Measurements from ENCODE around the gene GRIFIN. TPM values are rescaled to one million over a fixed set of nuclear protein-coding genes. Genes with fewer than 3 reads are reported as not detected.

GRIFIN gene
- total and polyA plus RNA-seq, 7 donors: not detected

DNA sequence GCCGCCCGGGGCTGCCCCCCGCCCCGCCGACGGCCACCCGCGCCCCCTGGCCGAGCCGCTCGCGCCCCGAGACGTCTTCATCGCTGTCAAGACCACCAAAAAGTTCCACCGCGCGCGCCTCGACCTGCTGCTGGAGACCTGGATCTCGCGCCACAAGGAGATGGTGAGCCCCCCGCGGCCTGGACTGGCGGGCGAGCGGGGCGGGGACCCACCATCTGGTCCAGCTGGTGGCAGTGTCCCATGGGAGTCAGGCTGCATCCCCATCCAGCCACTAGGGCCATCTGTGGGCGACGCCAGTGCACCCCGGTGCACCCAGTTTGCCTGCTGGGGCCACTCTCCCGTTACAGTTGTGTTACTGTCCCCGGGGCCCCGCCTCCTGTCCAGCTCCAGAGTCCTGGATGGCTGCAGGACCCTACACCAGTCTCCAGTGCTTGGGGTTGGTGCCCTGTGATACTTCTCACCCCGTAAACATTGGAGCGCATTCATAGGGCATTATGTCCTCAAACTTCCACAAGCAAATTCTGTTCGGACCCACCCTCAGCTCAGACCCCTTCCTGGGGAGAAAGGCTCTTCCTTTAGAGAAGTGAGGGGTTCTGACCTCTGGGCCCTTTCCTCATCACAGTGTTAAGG is 44.0 kb upstream of the GRIFIN start:
- peaks cover 0 to 23% (median 22%) of the 10 kb centered on the region in 3 donors for H3K27me3 ChIP-seq (ENCODE audit: insufficient read depth in 3 of 3, low read length in 2 of 3)
- TF ChIP-seq, protein P1, sequence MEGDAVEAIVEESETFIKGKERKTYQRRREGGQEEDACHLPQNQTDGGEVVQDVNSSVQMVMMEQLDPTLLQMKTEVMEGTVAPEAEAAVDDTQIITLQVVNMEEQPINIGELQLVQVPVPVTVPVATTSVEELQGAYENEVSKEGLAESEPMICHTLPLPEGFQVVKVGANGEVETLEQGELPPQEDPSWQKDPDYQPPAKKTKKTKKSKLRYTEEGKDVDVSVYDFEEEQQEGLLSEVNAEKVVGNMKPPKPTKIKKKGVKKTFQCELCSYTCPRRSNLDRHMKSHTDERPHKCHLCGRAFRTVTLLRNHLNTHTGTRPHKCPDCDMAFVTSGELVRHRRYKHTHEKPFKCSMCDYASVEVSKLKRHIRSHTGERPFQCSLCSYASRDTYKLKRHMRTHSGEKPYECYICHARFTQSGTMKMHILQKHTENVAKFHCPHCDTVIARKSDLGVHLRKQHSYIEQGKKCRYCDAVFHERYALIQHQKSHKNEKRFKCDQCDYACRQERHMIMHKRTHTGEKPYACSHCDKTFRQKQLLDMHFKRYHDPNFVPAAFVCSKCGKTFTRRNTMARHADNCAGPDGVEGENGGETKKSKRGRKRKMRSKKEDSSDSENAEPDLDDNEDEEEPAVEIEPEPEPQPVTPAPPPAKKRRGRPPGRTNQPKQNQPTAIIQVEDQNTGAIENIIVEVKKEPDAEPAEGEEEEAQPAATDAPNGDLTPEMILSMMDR (IDR thresholded peaks at IDR 0.05): no peak
- no peaks in the 10 kb centered on the region for H3K36me3 ChIP-seq (ENCODE audit: insufficient read depth in 1 of 2, low read depth in 1 of 2)
- peaks cover 11% of the 10 kb centered on the region for H3K4me1 ChIP-seq
- intact Hi-C loops (cut with DNase I): no loop called here
- no peak for ATAC-seq
- H3K9me3 ChIP-seq: no peaks in the 10 kb centered on the region
- no peak overlapping the region for H3K27ac ChIP-seq
- 3 to 6% (median 3%) methylated on average over 26 to 37 of the region's 37 CpGs for WGBS, 3 donors
- peak in 1 of 2 donors; percentile 39 for DNase-seq
- peak overlapping the region; percentile 60 for H3K4me3 ChIP-seq

DNA sequence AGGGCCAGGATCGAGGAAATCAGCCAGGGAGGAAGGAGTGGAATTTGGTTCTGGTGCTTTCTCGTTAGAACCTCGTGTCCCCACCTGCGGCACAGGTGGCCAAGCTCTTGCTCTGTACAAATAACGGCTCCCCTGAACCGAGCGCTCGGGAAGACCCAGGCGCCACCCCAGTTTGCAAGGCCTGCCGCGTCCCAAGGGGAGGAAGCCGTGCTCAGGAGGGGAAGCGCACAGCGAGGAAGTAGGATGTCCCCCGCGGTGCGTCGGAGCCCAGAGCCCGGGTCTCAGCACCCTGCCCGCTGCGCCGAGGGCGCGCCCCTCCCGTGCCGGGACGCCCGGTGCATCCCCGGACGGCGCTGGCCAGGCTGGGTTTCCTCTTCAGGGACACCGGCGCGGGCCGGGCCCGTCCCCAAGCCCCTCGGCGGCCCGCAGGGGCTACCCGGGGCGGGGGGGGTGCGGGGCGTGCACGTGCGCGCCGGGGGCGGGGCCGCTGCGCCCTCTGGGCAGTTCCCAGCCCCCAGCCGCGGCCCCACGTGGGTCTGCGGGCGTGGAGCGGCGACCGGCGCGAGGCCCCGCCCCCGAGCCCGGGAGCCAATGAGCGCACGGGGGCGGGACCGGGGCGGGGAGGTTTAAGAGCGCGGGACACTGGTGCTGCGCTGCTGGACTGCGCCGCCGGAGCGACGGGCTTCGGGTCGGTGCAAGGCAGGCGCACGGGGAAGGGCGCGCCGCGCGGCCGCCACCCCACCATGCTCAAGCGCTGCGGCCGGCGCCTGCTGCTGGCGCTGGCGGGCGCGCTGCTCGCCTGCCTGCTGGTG is 43.1 kb upstream of the GRIFIN start, which contains the start of gene LFNG:
Gene LFNG (plus strand): TSS at position 656 of the 812 bp plus-strand sequence. CDS start 88 bp downstream, at position 744.
- H3K4me3 ChIP-seq: peak within 1 kb of the TSS; percentile 70
- 1% methylated on average over 50 to 95 of the region's 95 CpGs for WGBS, 3 donors
- ATAC-seq (peak; percentile 91 to 98 (median 94)), DNase-seq (peak; percentile 88 to 92)
- intact Hi-C loops (cut with DNase I): no loop called here
- H3K27ac ChIP-seq: no peak within 1 kb of the TSS
- peaks cover 10% of the 10 kb centered on the region for H3K4me1 ChIP-seq
- peaks cover 0 to 23% (median 19%) of the 10 kb centered on the region in 3 donors for H3K27me3 ChIP-seq (ENCODE audit: insufficient read depth in 3 of 3, low read length in 2 of 3)
- no peaks in the 10 kb centered on the region for H3K36me3 ChIP-seq (ENCODE audit: insufficient read depth in 1 of 2, low read depth in 1 of 2)
- H3K9me3 ChIP-seq: no peaks in the 10 kb centered on the region
- TF ChIP-seq, protein P1 (IDR thresholded peaks at IDR 0.05): no peak

DNA sequence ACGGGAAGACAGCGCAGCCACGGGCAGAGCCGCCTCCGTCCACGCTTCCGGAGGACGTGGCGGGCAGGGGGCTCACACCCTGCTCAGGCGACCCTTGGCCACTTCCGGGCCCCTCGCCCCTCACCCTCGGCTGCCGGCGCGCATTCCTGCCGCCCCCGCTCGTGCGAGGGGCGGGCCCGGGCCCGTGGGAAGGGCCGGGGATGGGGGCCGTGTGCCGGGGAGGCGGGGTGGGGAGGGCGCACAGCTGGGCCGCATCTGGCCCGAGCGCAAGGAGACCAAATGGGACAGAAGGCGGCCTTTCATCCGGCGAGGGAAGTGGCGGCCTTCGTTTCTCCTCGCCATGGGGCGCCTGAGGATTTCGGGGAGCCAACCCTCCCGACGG is 42.5 kb upstream of the GRIFIN start:
- peak overlapping the region; percentile 70 for H3K4me3 ChIP-seq
- H3K9me3 ChIP-seq: no peaks in the 10 kb centered on the region
- ATAC-seq (no peak), DNase-seq (no peak)
- intact Hi-C loops (cut with DNase I): no loop called here
- peaks cover 7% of the 10 kb centered on the region for H3K4me1 ChIP-seq
- TF ChIP-seq, protein P1 (IDR thresholded peaks at IDR 0.05): no peak
- no peak overlapping the region for H3K27ac ChIP-seq
- H3K36me3 ChIP-seq (ENCODE audit: insufficient read depth in 1 of 2, low read depth in 1 of 2): no peaks in the 10 kb centered on the region
- peaks cover 0 to 23% (median 19%) of the 10 kb centered on the region in 3 donors for H3K27me3 ChIP-seq (ENCODE audit: insufficient read depth in 3 of 3, low read length in 2 of 3)
- 19 to 20% (median 19%) methylated on average over 35 to 41 of the region's 41 CpGs for WGBS, 3 donors

DNA sequence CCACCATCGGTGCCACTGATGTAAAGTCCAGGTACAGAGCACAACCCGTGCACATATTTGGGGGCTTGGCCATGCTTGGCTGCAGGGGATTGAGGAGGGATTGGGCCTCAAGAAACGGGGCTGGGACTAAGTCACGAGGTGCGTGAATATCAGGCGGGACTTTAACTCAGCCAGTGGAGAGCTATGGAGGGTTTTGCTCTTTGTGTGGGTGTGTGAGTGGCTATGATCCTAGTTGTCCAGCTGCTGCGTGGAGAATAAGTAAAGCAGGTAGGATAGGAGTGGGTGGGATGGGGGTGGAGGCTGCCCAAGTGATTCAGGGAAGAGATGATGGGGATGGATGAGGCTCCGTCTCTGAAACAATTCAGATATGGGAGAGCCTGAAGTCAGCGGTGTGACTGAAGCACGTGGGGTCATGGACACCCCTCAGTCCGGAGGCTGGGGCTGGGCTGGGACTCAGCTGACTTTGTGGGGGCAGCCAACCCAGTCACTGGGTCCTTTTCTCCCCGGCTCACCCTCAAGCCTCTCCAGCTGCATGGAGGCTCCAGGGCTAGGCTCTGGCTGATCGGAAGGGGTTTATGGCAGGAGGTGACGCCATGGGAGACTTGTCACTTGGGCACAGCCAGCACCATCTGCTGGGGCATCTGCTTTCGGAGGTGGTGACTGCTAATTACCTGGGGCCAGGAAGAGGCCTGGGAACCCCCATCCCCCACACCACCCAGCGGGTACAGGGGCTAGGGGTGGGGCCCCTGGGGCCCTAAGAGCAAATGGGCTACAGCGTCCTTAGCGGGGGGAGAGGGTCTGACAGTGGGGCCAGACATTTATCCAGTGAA is 41.7 kb upstream of the GRIFIN start:
- Histone ChIP-seq H3K27me3 (ENCODE audit: insufficient read depth in 3 of 3, low read length in 2 of 3) (peaks cover 0 to 20% (median 18%) of the 10 kb centered on the region in 3 donors), H3K4me1 (peaks cover 3% of the 10 kb centered on the region)
- intact Hi-C loops (cut with DNase I): no loop called here

More for the DNA sequence above, 41.7 kb upstream of the GRIFIN start:
- no peak for DNase-seq
- H3K9me3 ChIP-seq: no peaks in the 10 kb centered on the region
- no peak for ATAC-seq
- H3K4me3 ChIP-seq: no peak overlapping the region
- H3K27ac ChIP-seq: no peak overlapping the region
- H3K36me3 ChIP-seq (ENCODE audit: insufficient read depth in 1 of 2, low read depth in 1 of 2): no peaks in the 10 kb centered on the region
- TF ChIP-seq, protein P1 (IDR thresholded peaks at IDR 0.05): no peak
- WGBS, 3 donors: 72 to 76% (median 75%) methylated on average over 18 of the region's 18 CpGs

All from psoas muscle (tissue), 8 donors.